HepG2 (cell line): ENCODE measurements around the gene BBOF1. TPM values are rescaled to one million over a fixed set of nuclear protein-coding genes. Genes with fewer than 3 reads are reported as not detected.

ENCODE experiments used
- ATAC-seq: fragments of 200-7000 bp; cut with Tn5 transposase; 3 replicates; pipeline ENCODE4 v1.9.1; 2020; ENCODE audit warnings: mild to moderate bottlenecking, moderate library complexity
- BruUV-seq: library from RNA; stranded (reverse); fragments of 400-500 nt; replicated peaks from 2 replicates; lab custom pipeline; 2021; lab: Mats Ljungman, UMichigan
- CTCF ChIA-PET: fragments of 300-600 bp; formaldehyde crosslinking; extraction: SDS; loops from one replicate; lab custom pipeline; 2021; ENCODE audit warnings: low total read pairs, inconsistent platforms, low intra/inter-chr PET ratio; lab: Yijun Ruan, JAX
- POLR2A ChIA-PET: fragments of 350-600 bp; sonication (Branson Sonifier 250); formaldehyde crosslinking; loops from one replicate; lab custom pipeline; 2020; ENCODE audit warnings: antibody characterized with exemption, inconsistent platforms; lab: Yijun Ruan, JAX
- DNase-seq: peaks from one replicate; pipeline ENCODE4 v3.0.0-alpha.2; 2015; ENCODE audit warnings: low spot score
- FAIRE-seq: peaks from 3 replicates; lab custom pipeline; 2011; peaks lifted over from hg19 to GRCh38; lab: Jason Lieb, UNC
- H2AFZ ChIP-seq: one replicate; pipeline ENCODE4 v1.6.1; 2011; ENCODE audit warnings: low read length, inconsistent platforms
- H3K27ac ChIP-seq: fragments of 300-600 bp; 3 replicates; pipeline ENCODE4 v1.8.0; 2011; ENCODE audit warnings: mixed run types, mild to moderate bottlenecking, mixed read lengths, low read length, inconsistent platforms; ENCODE audit not compliant: insufficient read depth; ENCODE audit errors: extremely low read length
- H3K27me3 ChIP-seq, 2 experiments: fragments of 200-600 bp in 1 of 2; 2 replicates in 1 of 2; 3 replicates in 1 of 2; pipeline versions ENCODE4 v1.6.0 to v1.8.0; 2011; ENCODE audit warnings: low read length in 2 of 2, mild to moderate bottlenecking in 2 of 2, moderate library complexity in 2 of 2, inconsistent platforms in 1 of 2; ENCODE audit not compliant: insufficient read depth in 2 of 2, control insufficient read depth in 1 of 2
- H3K36me3 ChIP-seq, 2 experiments: fragments of 200-600 bp in 1 of 2; replicated peaks in 1 of 2; 2 replicates in 1 of 2; 3 replicates in 1 of 2; pipeline versions ENCODE4 v1.5.1 to v1.8.0; 2011; ENCODE audit warnings: low read length in 2 of 2, inconsistent platforms in 1 of 2; ENCODE audit not compliant: insufficient read depth in 2 of 2, control insufficient read depth in 1 of 2
- H3K4me1 ChIP-seq: 2 replicates; pipeline ENCODE4 v1.5.1; 2012; ENCODE audit warnings: low read length, inconsistent platforms; ENCODE audit not compliant: insufficient read depth
- H3K4me2 ChIP-seq: 2 replicates; pipeline ENCODE4 v1.6.0; 2011; ENCODE audit warnings: low read depth, low read length, inconsistent platforms
- H3K4me3 ChIP-seq, 3 experiments: fragments of 200-600 bp in 1 of 3; sonication (generic), shearing (Covaris generic) in 1 of 3; replicated peaks in 1 of 3; 2 replicates each; pipeline ENCODE4 v1.5.1; 2011 to 2016; ENCODE audit warnings: low read length in 3 of 3, inconsistent platforms in 2 of 3, low read depth in 2 of 3, mild to moderate bottlenecking in 2 of 3, control low read depth in 1 of 3, mixed read lengths in 1 of 3; ENCODE audit not compliant: insufficient read depth in 1 of 3
- H3K79me2 ChIP-seq: one replicate; pipeline ENCODE4 v1.6.1; 2011; ENCODE audit warnings: low read length, inconsistent platforms; ENCODE audit not compliant: insufficient read depth
- H3K9ac ChIP-seq: 2 replicates; pipeline ENCODE4 v1.6.0; 2011; ENCODE audit warnings: mild to moderate bottlenecking, low read depth, low read length, inconsistent platforms; ENCODE audit not compliant: insufficient read depth
- H3K9me3 ChIP-seq: 2 replicates; pipeline ENCODE4 v1.5.1; 2012; ENCODE audit warnings: mild to moderate bottlenecking, low read length
- H4K20me1 ChIP-seq: 2 replicates; pipeline ENCODE4 v1.6.0; 2011; ENCODE audit warnings: inconsistent platforms, mild to moderate bottlenecking, low read length, moderate library complexity; ENCODE audit not compliant: insufficient read depth
- ATRX ChIP-seq: sonication (generic); formaldehyde crosslinking; IDR thresholded peaks from 2 replicates; pipeline ENCODE4 v1.4.0; 2020; ENCODE audit warnings: missing genetic modification reagents, borderline replicate concordance
- E2F1 ChIP-seq: sonication (generic); formaldehyde crosslinking; IDR thresholded peaks from 2 replicates; pipeline ENCODE4 v1.5.0; 2020; ENCODE audit warnings: missing genetic modification reagents
- GABPA ChIP-seq, 2 experiments: IDR thresholded peaks; 2 replicates each; pipeline ENCODE4 v1.6.1; 2011 to 2016; ENCODE audit warnings: low read depth in 2 of 2, low read length in 1 of 2, missing biosample characterization in 1 of 2, missing genetic modification characterization in 1 of 2
- HCFC1 ChIP-seq: fragments of 150-350 bp; IDR thresholded peaks from 2 replicates; pipeline ENCODE4 v1.6.1; 2014; ENCODE audit warnings: low read depth, low read length
- SNAPC2 ChIP-seq: sonication (generic); formaldehyde crosslinking; IDR thresholded peaks from 2 replicates; pipeline ENCODE4 v1.8.1; 2022; ENCODE audit warnings: mild to moderate bottlenecking, missing genetic modification reagents
- TMF1 ChIP-seq: sonication (generic); formaldehyde crosslinking; IDR thresholded peaks from 2 replicates; pipeline ENCODE4 v1.8.1; 2022; ENCODE audit warnings: low read depth, missing genetic modification reagents
- ZFP1 ChIP-seq: IDR thresholded peaks from 2 replicates; pipeline ENCODE4 v1.6.1; 2016
- ZMAT3 ChIP-seq: sonication (generic); formaldehyde crosslinking; conservative IDR thresholded peaks from 2 replicates; pipeline ENCODE4 v1.7.0; 2021; ENCODE audit warnings: missing genetic modification reagents
- ZNF777 ChIP-seq: sonication (generic); formaldehyde crosslinking; IDR thresholded peaks from 2 replicates; pipeline ENCODE4 v1.4.0; 2020; ENCODE audit warnings: missing genetic modification reagents
- WGBS: methylation state at CpG from one replicate; pipeline ENCODE4 v1.1.6; 2017; ENCODE audit warnings: low lambda C conversion rate; 5-methylcytosine and 5-hydroxymethylcytosine counted together
- in situ Hi-C: cut with HindIII; loops from 2 replicates; pipeline ENCODE4 v1.10.0; 2017; ENCODE audit warnings: low pct_unique_long_range_greater_than_20kb; ENCODE audit not compliant: extremely low pct_ligation_motif_present
- intact Hi-C: fragments of 100-400 bp; cut with micrococcal nuclease; formaldehyde crosslinking; loops from one replicate; pipeline ENCODE4 v1.10.0; 2022; ENCODE audit not compliant: unreplicated experiment
- polyA plus RNA-seq, 8 experiments: library from polyadenylated mRNA; depleted of rRNA in 3 of 8; stranded (reverse) in 7 of 8; unstranded in 1 of 8; fragments of >200 nt; fragmentation: Illumina TruSeq in 4 of 8; extraction: Trizol in 4 of 8; gene quantifications; 2 replicates each; pipeline versions ENCODE4 v1.2.1 to v1.2.3, GENCODE V29; 2011 to 2016; ENCODE audit warnings: low read depth in 4 of 8, missing spikeins in 1 of 8, mixed read lengths in 1 of 8; ENCODE audit not compliant: insufficient read depth in 1 of 8
- total RNA-seq, 5 experiments: library from RNA; depleted of rRNA; stranded (reverse); fragments of >200 nt; fragmentation: Illumina TruSeq; extraction: Trizol; gene quantifications; 2 replicates each; pipeline ENCODE4 v1.2.3, GENCODE V29; 2016; ENCODE audit warnings: low read depth in 1 of 5

BBOF1 gene
- total and polyA plus RNA-seq, 2 of the 13 experiments (the other 11 are each of a cell fraction or from before 2014, with no cell fraction given) = 1.6 to 2.3 TPM

GRCh38 chr14:74089251-74090020 is 70.3 kb downstream of the BBOF1 start:
- TF ChIP-seq ZFP1 (CRISPR knock-in tag) (no peak), HCFC1 (no peak), ZNF777 (no peak), E2F1 (no peak), ATRX (CRISPR knock-in tag) (no peak), SNAPC2 (CRISPR knock-in tag) (no peak), TMF1 (CRISPR knock-in tag) (no peak), ZMAT3 (CRISPR knock-in tag) (no peak), GABPA (IDR thresholded peaks at IDR 0.05; ENCODE audit: low read depth, low read length) (no peak), GABPA (CRISPR knock-in tag; IDR thresholded peaks at IDR 0.05; ENCODE audit: low read depth) (no peak)
- no peak overlapping the region for H2AFZ ChIP-seq
- peaks cover 14% of the 10 kb centered on the region for H3K4me1 ChIP-seq
- in situ Hi-C loops (no loop called here), intact Hi-C loops (no loop called here)
- FAIRE-seq = no peak
- no TSS peak for BruUV-seq
- ChIA-PET POLR2A (no interaction called here), CTCF (no interaction called here)
- H4K20me1 ChIP-seq = no peaks in the 10 kb centered on the region
- no peak for ATAC-seq
- H3K36me3 ChIP-seq = peaks cover 0 to 2% of the 10 kb centered on the region in 2 experiments; a peak in 4 of 5 replicates
- no peak overlapping the region for H3K27ac ChIP-seq
- H3K9ac ChIP-seq = no peak overlapping the region
- no peak overlapping the region for H3K4me2 ChIP-seq
- no peak for DNase-seq
- no peaks in the 10 kb centered on the region for H3K9me3 ChIP-seq
- H3K27me3 ChIP-seq = no peaks in the 10 kb centered on the region; a peak in 1 of 5 replicates
- WGBS = 97% methylated on average over 8 of the region's 8 CpGs
- peaks cover 29% of the 10 kb centered on the region for H3K79me2 ChIP-seq
- no peak overlapping the region for H3K4me3 ChIP-seq
